Activated T-cell treated with anti-CD3 and anti-CD28 coated beads, Interleukin-2, amount 50 U/mL, for 1 hour (primary cell): Measurements from ENCODE around the gene PIEZO2.
"Not testable (repeated sequence)": the region's sequence is repeated elsewhere in the genome, so short reads cannot be mapped to it uniquely, and the experiment has no call there.

Source experiments
- DNase-seq: peaks from one replicate; pipeline ENCODE4 v3.0.0-alpha.2; 2020

PIEZO2 gene

DNA sequence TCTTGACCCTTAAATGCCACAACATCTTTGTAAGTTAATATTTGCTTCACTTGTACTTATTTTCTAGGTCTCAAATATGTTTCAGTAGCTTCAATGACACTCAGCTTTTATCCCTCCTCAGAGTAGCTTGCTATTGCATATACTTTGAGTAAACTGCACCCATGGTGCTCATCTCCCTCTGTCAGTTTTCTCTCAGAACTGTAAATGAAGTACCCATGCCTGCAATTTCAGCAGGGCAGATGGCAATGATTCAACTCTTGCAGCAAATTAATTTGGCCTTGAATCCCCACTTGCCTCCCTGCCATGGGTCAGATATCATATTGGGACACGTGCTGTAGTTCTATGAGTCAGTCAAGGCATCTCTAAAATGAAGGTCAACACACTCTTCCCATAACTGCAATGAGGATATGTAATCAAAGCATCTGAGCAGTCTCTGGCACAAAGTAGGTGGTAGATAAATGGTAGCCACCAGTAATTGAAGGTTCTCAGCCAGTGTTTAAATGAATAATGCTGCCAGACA, 225.8 kb downstream of the PIEZO2 start:
- DNase-seq = no peak

DNA sequence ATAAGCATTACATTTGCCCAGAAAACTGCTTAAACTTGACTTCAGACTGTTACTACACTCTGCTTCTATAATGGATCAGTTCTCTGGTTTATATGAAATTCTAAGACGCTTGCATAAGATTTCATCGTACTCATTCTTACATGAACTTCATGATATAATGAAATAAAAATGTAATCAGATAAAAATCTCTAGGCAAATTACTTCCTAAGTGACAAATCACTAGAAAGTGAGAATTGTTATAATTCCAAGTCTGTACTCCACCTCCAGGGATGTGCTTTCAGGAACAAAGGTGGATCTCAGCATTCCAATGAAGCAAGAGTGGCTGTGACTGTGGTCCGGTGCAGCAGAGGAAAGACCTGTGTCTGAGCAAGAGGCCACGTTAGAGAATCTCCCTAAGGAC, 226.2 kb downstream of the PIEZO2 start:
- no peak for DNase-seq

DNA sequence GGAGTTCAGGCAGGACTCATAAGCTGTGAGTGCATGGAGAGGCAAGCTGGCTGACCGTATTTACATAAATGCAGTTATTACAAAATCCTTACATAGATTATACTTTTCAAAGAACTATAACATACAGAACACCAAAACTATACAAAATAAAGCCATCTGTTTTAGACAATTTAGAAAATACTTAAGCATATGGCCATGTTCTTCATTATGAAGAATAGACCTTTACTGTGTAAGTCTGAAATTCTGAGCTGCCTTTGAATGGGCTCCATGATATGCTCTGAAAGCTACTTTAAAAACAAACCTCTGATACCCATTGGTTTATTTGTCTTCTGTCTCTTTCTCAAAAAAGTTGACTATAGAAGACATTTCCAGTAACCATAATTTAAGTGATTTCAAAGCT, 226.7 kb downstream of the PIEZO2 start:
- DNase-seq = not testable (repeated sequence)

DNA sequence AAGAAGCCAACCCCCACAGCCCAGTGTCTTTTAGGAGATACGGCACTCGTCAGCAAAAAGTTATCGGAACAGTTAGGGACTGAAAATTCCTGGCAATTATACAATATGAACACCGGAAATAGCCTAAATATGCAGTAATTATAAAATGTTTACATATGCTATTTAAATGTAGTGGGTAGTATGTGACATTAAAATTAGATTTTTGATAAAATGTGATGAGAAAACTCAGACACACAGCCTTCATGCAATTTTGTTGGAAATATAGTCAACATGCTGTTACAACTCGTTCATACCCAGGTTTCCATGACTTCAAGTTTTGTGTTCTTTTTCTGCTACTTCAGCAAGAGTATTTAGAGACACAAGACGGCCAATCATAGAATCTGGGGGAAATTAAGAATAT, 229.1 kb downstream of the PIEZO2 start:
- DNase-seq = not testable (repeated sequence)

DNA sequence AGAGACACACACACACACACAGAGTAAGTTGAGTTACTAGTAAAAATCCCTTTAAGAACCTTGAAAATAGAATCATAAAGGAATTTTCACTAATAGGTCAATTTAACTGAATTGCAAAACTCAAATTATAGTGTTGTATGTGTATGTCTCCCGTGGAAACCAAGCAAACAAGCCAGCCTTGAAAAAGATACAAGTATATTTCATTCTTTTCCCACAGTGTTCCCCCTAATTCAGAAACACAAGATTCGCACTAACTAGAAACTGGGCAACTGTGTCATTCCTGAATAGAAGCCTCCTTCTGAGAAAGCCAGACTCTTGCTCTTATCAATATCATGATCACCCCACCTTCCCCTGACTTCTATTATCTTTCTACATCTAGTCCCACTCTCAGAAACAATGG, 229.5 kb downstream of the PIEZO2 start:
- no peak for DNase-seq

DNA sequence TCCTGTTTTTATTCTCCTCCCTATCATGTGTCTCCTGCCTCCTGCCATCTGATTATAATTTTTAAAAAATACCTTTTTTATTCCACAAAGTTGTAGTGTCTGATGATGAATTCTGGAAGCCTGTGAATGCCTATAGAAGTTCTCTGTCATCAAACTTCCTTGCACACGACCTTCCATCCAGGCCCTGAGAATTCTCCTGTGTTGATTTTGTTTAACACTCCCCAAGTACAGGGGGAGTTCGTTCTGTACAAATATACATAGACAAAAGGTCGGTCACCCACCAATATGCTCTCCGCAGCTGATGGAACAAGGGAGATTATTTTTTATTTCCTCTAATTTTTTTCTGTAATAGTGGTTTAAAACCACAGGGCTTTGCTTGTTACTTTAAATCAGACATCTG, 232.5 kb downstream of the PIEZO2 start:
- no peak for DNase-seq

DNA sequence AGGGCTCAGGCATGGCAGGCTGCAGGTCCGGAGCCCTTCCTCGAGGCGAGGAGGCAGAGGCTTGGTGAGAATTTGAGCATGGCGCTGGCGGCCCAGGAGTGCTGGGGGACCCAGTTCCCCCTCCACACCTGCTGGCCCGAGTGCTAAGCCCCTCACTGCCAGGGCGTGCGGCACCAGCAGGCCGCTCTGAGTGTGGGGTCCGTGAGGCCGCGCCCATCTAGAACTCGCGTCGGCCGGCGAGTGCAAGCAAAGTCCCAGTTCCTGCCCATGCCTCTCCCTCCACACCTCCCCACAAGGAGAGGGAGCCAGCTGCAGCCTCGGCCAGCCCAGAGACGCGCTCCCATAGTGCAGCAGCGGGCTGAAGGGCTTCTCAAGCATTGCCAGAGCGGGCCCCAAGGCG, 233.0 kb downstream of the PIEZO2 start:
- no peak for DNase-seq

DNA sequence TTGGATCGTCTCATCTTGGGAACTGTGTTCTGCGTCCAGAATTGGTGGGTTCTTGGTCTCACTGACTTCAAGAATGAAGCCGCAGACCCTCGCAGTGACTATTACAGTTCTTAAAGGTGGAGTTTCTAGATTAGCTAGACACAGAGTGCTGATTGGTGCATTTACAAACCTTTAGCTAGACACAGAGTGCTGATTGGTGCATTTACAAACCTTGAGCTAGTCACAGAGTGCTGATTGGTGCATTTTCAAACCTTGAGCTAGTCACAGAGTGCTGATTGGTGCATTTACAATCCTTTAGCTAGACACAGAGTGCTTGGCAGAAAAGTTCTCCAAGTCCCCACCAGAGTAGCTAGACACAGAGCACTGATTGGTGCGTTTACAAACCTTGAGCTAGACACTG, 233.6 kb downstream of the PIEZO2 start:
- DNase-seq = not testable (repeated sequence)

DNA sequence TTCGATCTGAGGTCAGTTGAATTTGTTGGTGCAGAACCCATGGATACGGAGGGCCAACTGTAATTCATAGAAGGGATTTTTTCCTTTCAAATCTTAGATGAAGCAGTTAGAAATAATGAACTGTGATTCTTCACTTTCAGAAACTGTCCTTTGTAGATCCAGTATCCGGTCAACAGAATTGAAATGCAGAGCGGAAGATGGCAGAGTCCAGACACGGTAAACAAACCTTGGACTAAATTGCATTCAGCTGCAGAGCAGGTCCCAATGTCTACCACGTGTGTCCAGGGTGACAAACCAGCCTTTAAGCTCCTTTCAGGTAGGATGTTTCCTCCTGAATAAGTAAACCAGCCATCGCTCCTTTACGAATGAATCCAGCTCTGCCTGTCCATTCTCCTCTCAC, 234.8 kb downstream of the PIEZO2 start:
- DNase-seq = not testable (repeated sequence)

DNA sequence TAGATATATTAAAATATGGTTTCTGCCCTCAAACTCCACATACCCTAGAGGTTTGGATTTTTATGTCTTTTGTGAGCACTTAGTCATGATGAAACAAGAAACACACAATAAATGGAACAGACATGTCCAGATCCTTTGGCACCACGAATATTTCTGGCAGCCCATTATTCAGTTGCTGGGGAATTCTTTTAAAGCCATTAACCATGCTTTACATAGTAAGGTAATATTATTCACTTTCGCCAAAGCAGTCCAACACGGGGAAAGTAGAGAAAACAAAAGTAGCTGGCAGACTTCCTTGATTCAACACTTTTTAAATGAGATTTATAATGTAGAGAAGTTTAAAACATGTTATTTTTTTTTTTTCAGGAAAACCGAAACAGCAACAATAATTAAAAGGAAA, 235.4 kb downstream of the PIEZO2 start:
- DNase-seq = no peak

DNA sequence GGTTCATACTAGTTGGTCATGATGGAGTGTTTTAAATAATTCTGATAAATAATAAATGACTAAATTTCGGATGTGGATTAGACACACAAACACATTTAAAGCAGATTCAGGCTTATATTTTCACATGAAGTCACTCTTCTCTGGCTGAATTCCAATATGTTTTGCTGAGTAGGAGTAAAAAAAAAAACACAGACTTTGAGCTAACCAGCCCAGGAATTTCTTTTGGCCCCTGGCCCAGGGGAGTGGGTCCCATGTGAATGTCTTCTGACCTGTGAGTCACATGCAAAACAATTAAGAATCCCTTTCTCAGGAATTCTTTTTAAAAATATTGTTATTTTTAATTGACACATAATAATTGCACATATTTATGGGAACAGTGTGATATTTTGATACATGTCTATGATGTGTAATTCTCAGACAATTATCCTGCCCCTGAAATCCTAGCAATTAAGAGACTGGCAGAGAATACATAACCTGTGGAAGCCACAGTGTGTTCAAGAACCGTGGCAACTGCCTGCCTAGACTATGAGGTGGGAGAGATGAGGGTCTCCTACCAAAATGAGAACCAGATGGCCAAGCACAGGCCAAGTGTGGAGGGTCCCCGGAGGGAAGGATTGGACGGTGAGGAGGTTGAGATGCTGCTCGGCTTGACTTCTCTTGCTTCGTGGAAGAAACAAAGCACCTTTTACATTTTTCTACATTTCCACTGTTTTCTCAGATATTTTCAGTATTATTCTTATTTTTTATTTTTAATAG, 236.4 kb downstream of the PIEZO2 start:
- no peak for DNase-seq

DNA sequence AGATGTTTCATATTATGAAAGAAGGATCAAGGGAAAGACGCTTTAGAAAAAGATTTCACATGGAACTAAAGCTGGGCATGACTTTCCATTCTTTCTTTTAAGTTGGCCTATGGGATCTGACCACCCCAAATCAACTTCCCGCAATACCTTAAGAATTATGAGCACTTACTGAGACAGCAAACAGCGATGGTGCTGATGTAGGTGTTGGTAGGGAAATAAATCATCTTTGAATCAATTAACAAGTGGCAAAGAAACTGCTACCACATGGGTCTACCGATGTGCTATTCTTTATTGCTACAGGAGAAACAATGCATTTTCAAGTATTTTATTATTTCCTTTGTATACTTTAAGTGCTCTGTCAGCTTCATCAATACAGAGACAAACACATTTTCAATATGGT, 239.6 kb downstream of the PIEZO2 start:
- DNase-seq = no peak

DNA sequence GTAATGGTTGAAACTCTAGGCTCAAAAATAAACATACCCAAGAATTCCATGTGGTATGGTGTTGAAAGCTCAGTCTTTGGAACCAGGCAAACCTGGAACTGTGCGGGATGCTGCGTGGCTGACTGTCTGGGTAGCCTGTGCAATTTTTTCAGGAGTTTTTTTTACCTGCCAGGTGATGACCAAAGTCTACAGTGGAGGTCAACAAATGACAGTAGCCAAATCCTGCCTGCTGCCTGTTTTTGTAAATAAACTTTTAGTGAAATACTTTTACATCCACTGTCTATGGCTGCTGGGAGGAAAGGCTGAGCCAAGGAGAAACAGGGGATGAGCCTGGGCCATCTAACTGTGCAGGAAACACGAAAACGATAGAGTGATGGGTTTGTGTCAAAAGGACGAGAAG, 240.6 kb downstream of the PIEZO2 start:
- DNase-seq = no peak

DNA sequence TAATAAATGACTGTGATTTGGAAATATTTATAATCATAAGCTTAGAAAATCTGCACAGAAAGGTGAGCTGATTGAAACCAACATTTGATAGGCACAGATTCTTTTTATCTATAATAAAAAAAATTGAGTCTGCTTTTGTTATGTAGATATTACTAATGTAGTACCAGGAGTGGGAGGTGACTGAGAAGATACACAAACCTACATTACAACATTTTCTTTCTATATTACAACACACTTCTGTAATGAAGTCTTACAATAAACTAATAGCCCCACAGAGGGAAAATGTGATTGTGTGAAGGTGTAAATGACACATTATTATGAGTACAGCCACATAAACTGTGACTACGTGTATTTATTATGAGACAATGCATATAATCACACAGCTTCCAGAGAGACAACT, 241.6 kb downstream of the PIEZO2 start:
- DNase-seq = no peak

DNA sequence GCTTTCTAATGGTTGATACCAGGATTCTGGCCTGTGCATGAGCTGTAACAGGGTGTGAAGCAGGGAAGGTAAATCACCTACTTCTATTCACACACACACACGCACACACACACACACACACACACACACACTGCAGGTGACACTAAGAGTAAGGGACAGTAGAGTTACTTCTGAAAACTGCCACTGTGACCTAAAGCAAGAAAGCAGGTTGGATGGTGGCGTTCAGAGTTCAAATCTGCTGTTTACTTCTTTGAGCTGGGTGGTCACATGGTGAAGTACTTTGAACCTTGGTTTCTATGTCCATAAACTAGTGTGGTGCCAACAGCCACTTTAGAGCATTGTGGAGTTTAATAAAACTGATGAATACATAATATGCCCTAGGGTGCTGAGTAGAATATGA, 248.0 kb downstream of the PIEZO2 start:
- DNase-seq = no peak

DNA sequence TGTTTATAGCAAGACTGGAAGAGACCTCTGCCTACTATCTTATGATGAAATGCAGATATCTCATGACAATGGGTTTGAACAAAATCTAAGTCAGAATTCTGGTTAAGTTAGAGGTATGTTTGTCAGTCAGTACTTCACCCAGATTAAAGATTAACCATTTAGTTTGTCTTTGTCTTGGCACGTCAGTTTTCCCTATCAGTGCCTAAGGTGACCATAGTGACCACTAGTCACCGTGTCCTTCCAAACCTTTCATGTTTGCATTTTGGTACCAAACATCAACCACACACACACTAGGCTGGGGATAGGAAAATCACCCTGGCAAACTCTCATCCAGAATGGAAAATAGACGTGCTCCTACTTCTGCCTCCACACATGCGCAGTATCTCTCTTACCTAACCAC, 248.9 kb downstream of the PIEZO2 start:
- DNase-seq = no peak

DNA sequence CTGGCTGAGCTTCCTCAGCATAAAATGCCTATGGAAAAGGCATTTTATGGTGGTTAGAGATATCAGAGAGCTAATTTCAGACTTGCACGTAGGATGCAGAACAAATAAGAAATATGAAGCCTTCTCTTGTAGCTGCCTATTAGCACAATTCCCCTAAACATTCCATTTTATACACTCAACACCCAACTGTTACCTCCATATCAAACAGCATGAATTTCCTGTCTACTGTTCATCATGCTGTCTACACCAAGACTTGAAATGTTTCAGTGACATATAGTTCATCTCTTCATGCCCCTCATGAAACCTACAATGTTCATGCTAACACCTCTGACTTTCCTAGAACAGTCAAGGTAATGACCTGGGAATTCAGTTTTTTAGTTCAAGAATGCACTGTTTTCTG, 249.9 kb downstream of the PIEZO2 start:
- no peak for DNase-seq

DNA sequence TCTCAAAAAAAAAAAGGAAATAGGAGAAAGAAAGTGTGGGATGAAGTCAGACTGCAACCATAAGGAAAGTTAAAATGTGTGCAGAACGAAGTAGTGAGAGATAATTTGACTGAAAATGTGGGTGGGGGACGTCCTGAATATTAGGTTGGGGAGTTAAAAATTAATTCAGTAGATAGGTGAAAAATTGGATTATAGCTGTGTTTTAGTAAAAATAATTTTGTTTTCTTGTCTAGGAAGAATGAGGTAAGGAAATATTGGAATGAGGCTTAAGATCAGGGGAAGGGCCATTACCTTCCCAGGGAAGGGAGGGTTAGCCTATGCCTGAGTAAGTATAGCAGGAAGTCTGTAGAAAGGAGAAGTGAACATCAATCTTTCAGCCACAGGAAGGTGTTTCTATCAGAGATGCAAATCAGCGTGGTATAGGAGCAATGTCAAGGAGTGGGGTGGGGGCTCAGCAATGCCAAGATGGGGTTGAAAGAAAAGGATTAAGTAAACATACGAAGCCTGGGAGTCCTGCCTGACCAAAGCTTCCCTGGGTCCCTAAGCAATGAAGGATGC, 250.9 kb downstream of the PIEZO2 start:
- DNase-seq = no peak

DNA sequence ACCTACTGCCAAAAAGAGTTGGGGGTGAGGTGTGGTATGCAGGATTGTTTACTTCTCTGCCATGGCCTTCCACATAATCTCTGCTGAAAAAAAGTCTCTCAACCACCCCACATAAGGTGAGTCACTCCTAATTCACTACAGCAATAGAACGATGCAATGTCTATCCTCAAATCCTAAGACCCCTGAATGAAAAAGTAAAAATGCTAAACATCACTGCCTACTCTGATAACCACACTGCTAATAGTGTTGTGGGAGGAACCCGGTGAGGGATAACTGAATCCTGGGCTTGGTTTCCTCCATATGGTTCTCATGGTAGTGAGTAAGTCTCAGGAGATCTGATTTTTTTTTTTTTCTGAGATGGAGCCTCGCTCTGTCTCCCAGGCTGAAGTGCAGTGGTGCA, 252.5 kb downstream of the PIEZO2 start:
- DNase-seq = no peak

DNA sequence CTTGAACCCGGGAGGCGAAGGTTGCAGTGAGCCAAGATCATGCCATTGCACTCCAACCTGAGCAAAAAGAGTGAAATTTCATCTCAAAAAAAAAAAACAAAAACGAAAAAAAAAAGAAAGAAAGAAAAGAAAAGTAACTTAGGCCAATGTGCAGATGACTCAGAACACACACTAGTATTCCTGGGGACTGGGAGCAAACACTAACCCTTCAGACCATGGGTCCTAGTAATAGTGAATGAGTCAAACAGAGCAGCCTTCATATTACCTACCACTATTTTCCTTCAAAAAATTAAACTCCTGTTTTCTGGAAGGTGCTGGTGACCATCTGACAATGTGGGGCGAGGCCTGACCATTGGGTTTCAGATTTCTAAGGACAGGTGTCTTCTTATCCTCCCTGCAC, 253.4 kb downstream of the PIEZO2 start:
- no peak for DNase-seq

DNA sequence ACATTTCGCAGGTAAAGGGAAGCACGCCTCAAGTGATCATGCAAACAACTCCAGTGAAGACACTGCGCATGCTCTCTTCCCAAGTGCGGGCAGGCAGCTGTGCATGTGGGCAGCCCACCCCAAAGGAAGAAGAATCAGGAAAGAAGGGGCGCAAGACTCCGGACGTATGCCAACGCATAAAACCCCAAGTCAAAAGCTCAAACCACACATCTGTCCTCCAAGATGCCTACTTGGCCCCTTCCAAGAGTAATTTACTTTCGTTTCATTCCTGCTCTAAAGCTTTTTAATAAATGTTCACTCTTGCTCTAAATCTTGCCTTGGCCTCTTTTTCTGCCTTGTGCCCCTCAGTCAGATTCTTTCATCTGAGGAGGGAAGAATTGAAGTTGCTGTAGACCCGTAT, 254.9 kb downstream of the PIEZO2 start:
- no peak for DNase-seq

DNA sequence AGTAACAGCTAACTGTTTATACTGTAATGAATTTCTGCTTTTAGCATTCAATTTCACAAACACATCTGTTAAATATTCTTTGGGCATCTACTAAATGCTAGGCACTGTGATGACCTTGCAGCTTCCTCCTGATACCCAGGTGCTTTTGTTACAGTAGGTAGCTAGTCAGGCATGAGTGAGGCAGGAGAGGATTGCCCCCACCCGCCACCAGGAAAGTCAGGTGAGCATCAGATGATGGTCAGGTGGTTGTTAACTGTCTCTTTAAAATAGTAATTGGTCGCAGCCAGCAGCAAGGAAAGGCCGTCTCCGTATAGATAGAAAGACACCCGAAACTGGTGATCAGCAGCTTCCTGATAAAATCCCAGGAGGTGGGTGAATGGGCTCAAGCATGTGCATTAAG, 255.6 kb downstream of the PIEZO2 start:
- no peak for DNase-seq

DNA sequence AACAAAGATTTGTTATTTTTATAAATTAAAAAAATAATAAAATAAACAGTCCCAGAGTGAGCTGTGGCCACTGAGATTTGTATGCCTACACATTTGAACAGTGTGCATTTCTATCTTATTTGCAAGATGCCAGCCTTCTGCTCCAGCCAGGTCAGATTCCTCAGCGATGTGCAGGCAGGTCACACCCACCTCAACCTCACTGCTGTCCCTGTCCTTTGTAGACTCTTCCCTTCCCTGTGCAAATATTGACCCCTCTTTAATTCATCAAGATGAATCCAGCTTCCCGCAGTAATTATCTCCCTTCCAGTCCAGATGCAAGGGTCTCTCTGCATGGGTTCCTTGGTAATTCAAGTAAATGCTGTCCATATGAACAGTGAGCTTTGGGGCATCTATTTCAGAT, 256.2 kb downstream of the PIEZO2 start:
- no peak for DNase-seq

DNA sequence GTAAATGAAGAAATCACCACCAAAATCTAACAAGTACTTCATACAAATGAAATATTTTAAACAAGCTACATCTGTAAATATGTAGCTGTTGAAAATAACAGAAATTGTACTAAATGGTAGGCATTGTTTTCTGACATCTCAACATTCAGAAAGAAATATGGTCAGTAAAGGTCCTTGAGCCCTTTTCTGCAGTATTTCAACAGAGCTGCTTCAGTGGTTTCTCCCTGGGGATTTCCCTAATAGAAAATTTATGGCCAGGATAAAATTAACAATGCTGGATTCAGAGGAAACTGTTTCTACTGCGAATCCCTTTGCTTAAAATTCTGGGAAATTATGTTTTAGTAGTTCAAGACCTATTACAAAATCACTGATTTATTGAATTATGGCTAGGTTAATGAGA, 256.6 kb downstream of the PIEZO2 start:
- DNase-seq = no peak

DNA sequence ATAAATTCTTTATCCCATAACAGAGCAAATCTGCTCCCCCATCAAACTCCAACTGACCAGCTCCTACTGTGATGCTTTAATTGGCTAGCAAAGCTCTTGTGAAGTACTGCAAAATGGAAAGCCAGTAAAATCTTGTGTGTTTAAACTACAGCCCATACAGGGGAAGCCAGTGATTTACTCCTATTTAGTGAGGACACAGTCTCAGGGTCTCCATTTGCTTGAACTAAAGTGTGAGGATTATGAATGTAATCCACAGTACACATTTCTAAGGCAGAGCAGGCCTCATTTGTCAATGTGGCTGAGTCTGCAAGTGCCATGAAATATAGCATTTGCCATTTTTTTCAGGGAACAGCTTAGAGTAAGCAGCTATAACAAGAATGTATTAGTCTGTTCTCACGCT, 259.3 kb downstream of the PIEZO2 start:
- DNase-seq = no peak
